ENCODE data around the gene ELMO1. TPM values are rescaled to one million over a fixed set of nuclear protein-coding genes. Genes with fewer than 3 reads are reported as not detected.
A peak's percentile ranks its signal among the peaks of the same experiment; 100 is the strongest.

ELMO1 gene
- total RNA-seq, 1 donor from 2014 or later: not detected

GRCh38 chr7:37109843-37110242, 338.8 kb downstream of the ELMO1 start:
- Mint-ChIP-seq H3K4me3 (ENCODE audit: unreplicated experiment) (no peak overlapping the region), H3K36me3 (ENCODE audit: unreplicated experiment) (no peaks in the 10 kb centered on the region), H3K27me3 (ENCODE audit: unreplicated experiment) (no peaks in the 10 kb centered on the region), H3K27ac (ENCODE audit: unreplicated experiment) (no peak overlapping the region), H3K9me3 (ENCODE audit: unreplicated experiment) (peaks cover 5% of the 10 kb centered on the region), H3K4me1 (ENCODE audit: unreplicated experiment) (peaks cover 20% of the 10 kb centered on the region)
- TF ChIP-seq CTCF (IDR thresholded peaks at IDR 0.05): no peak
- no peak for DNase-seq (ENCODE audit: extremely low spot score, unreplicated experiment)

GRCh38 chr7:37109016-37109683, 339.5 kb downstream of the ELMO1 start:
- peak overlapping the region; percentile 35 for H3K27ac Mint-ChIP-seq (ENCODE audit: unreplicated experiment)
- H3K36me3 Mint-ChIP-seq (ENCODE audit: unreplicated experiment): no peaks in the 10 kb centered on the region
- no peak for TF ChIP-seq CTCF (IDR thresholded peaks at IDR 0.05)
- DNase-seq (ENCODE audit: extremely low spot score, unreplicated experiment): no peak
- peaks cover 23% of the 10 kb centered on the region for H3K4me1 Mint-ChIP-seq (ENCODE audit: unreplicated experiment)
- H3K4me3 Mint-ChIP-seq (ENCODE audit: unreplicated experiment): no peak overlapping the region
- H3K27me3 Mint-ChIP-seq (ENCODE audit: unreplicated experiment): no peaks in the 10 kb centered on the region
- no peaks in the 10 kb centered on the region for H3K9me3 Mint-ChIP-seq (ENCODE audit: unreplicated experiment)

GRCh38 chr7:37108615-37109014, 340.0 kb downstream of the ELMO1 start:
- no peaks in the 10 kb centered on the region for H3K36me3 Mint-ChIP-seq (ENCODE audit: unreplicated experiment)
- no peak overlapping the region for H3K4me3 Mint-ChIP-seq (ENCODE audit: unreplicated experiment)
- TF ChIP-seq CTCF (IDR thresholded peaks at IDR 0.05): no peak
- no peaks in the 10 kb centered on the region for H3K27me3 Mint-ChIP-seq (ENCODE audit: unreplicated experiment)
- peak overlapping the region; percentile 35 for H3K27ac Mint-ChIP-seq (ENCODE audit: unreplicated experiment)
- H3K4me1 Mint-ChIP-seq (ENCODE audit: unreplicated experiment): peaks cover 23% of the 10 kb centered on the region
- no peak for DNase-seq (ENCODE audit: extremely low spot score, unreplicated experiment)
- no peaks in the 10 kb centered on the region for H3K9me3 Mint-ChIP-seq (ENCODE audit: unreplicated experiment)

GRCh38 chr7:37107047-37107750, 341.5 kb downstream of the ELMO1 start:
- H3K4me1 Mint-ChIP-seq (ENCODE audit: unreplicated experiment): peaks cover 23% of the 10 kb centered on the region
- H3K27ac Mint-ChIP-seq (ENCODE audit: unreplicated experiment): no peak overlapping the region
- H3K27me3 Mint-ChIP-seq (ENCODE audit: unreplicated experiment): no peaks in the 10 kb centered on the region
- no peaks in the 10 kb centered on the region for H3K36me3 Mint-ChIP-seq (ENCODE audit: unreplicated experiment)
- no peak overlapping the region for H3K4me3 Mint-ChIP-seq (ENCODE audit: unreplicated experiment)
- no peak for DNase-seq (ENCODE audit: extremely low spot score, unreplicated experiment)
- TF ChIP-seq CTCF (IDR thresholded peaks at IDR 0.05): no peak
- H3K9me3 Mint-ChIP-seq (ENCODE audit: unreplicated experiment): no peaks in the 10 kb centered on the region

GRCh38 chr7:37105762-37106161, 342.9 kb downstream of the ELMO1 start:
- H3K27ac Mint-ChIP-seq (ENCODE audit: unreplicated experiment): no peak overlapping the region
- no peaks in the 10 kb centered on the region for H3K36me3 Mint-ChIP-seq (ENCODE audit: unreplicated experiment)
- no peaks in the 10 kb centered on the region for H3K27me3 Mint-ChIP-seq (ENCODE audit: unreplicated experiment)
- H3K9me3 Mint-ChIP-seq (ENCODE audit: unreplicated experiment): no peaks in the 10 kb centered on the region
- DNase-seq (ENCODE audit: extremely low spot score, unreplicated experiment): no peak
- H3K4me1 Mint-ChIP-seq (ENCODE audit: unreplicated experiment): peaks cover 23% of the 10 kb centered on the region
- no peak overlapping the region for H3K4me3 Mint-ChIP-seq (ENCODE audit: unreplicated experiment)
- TF ChIP-seq CTCF (IDR thresholded peaks at IDR 0.05): no peak
